Epidermal melanocyte (primary cell): Measurements from ENCODE around the gene FHL3.

Experiments used
- DNase-seq: peaks from one replicate; pipeline ENCODE4 v3.0.0; 2011; ENCODE audit warnings: low spot score; ENCODE audit not compliant: insufficient read length

The FHL3 gene

GRCh38 chr1:38013227-38013622 is 7.9 kb upstream of the FHL3 start:
- DNase-seq: no peak

- DNase-seq: peak; percentile 95
Observed at GRCh38 chr1:38012363-38013226, 7.3 kb upstream of the FHL3 start, which contains the start of gene UTP11. TSS of gene UTP11 (plus strand) at chr1:38012734. CDS start at chr1:38012803, 69 bp downstream.

- no peak for DNase-seq
Observed at GRCh38 chr1:38009841-38010180, 4.5 kb upstream of the FHL3 start.

- DNase-seq: no peak
Observed at GRCh38 chr1:38009088-38009840, 4.0 kb upstream of the FHL3 start.

GRCh38 chr1:38006008-38006828 is 904 bp upstream of the FHL3 start:
- no peak for DNase-seq

GRCh38 chr1:38004284-38005108 is 818 bp downstream of the FHL3 start:
- no peak for DNase-seq

- no peak for DNase-seq
Observed at GRCh38 chr1:38003261-38004250, 1.8 kb downstream of the FHL3 start.

GRCh38 chr1:38000529-38001455 is 4.5 kb downstream of the FHL3 start:
- DNase-seq: peak; percentile 66

- DNase-seq: no peak
Observed at GRCh38 chr1:38000233-38000528, 5.1 kb downstream of the FHL3 start.

- DNase-seq: no peak
Observed at GRCh38 chr1:37999430-38000232, 5.7 kb downstream of the FHL3 start.

- DNase-seq: no peak
Observed at GRCh38 chr1:37998913-37999429, 6.3 kb downstream of the FHL3 start.

- no peak for DNase-seq
Observed at GRCh38 chr1:37998089-37998808, 7.1 kb downstream of the FHL3 start.

- DNase-seq: no peak
Observed at GRCh38 chr1:37997256-37998088, 7.8 kb downstream of the FHL3 start.

GRCh38 chr1:37995751-37996345 is 9.5 kb downstream of the FHL3 start:
- peak; percentile 58 for DNase-seq

GRCh38 chr1:37994886-37995566 is 10.3 kb downstream of the FHL3 start:
- no peak for DNase-seq
